GM18519 (cell line): Measurements from ENCODE around the gene NDST3.

ENCODE experiments used
- ATAC-seq: cut with Tn5 transposase; IDR thresholded peaks from one replicate; pipeline ENCODE4 v1.9.1; 2021; ENCODE audit warnings: mild to moderate bottlenecking, moderate library complexity; ENCODE audit not compliant: unreplicated experiment, low FRiP score

The NDST3 gene

GRCh38 chr4:118173126-118173525, 138.8 kb downstream of the NDST3 start:
- no peak for ATAC-seq

DNA sequence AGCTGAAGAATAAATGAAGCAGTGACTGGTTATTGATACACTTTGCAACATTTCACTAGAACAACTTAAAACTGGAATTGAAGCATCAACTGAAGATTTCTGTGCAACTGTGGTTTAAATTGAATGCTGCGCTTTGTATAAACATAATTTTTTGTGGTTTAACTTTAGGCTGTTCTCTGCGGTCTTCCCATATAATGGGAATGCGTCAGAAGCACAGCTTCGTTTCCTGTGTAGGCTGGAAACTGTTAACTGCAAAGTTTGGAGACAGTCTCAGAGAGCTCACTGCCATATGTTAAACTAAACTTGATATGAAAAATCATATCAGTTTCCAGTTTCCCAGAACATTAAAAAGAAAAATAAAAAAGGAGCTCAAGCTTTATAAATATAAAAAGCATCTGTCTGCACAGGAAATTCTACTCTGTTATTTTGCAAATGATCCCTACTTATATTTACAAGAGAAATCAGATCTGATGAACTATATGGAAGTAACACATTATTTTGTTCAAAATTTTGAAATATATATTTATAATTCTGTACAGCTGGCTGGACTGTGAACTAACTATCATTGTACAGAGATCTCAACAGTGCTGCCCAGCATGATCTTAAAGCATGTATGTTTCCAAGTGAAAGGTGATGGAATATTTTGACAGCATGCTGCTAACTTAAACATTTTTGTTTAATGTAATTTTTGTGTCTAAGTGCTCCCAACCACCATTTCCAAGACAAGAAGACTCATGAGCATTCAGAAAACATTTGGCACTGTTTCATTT, 139.9 kb downstream of the NDST3 start:
- ATAC-seq: no peak

DNA sequence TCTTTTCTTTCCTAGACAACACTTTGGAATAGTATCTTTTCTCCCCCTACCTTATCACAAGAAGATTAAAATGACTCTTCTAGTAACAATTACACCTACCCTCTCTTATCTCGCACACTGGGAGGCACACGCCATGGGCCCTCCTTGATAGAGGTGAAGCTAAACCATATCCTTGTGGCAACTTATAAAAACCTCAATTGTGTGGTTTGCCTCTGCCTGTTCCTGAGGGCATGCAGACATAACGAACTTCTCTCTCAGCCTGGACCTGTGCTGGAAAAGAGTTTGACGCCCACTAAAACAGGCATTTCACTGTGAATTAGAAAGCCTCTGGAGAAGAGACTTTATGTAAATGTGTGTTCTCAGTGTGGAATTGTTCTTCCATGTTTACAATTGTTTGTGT, 141.2 kb downstream of the NDST3 start:
- no peak for ATAC-seq

DNA sequence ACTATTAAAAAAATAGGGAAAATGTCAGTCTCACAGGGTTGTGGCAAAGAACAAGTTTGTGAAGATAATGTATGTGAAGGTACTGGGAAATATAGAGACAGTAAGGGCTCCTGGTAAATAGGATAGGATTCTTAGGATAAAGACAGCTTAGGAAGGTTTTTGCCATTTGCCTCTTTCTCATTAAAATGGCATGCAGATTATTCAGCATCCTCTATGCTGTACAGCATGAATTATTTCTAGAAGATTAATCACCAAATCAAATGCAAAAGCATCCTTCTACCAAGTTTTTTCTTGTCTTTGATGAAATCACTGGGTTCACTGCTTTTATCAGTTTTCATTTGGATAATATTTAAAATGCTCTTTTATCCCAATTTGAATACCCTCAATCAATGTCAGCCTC, 142.8 kb downstream of the NDST3 start:
- ATAC-seq: no peak

- ATAC-seq: no peak
Observed at GRCh38 chr4:118180776-118181175, 146.5 kb downstream of the NDST3 start.

DNA sequence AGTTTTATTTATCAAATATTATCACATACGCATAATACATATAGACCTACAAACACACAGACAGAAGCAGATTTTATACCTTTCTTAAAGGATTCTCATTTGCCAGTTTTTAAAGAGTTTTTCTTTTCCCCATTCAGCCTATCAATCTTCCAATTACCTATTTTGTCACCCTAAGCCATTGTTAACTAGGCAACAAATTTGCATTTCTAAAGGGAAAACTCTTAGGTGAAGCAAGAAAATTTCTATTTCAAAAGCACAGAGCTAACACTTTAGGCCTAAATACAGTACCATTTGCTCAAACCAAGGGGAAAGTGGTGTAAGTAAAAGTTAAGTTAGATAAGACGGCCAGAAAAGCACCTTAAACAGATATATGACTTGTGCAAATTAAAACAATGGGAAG, 156.6 kb downstream of the NDST3 start:
- no peak for ATAC-seq

- ATAC-seq: no peak
Observed at GRCh38 chr4:118193421-118193820, 159.1 kb downstream of the NDST3 start.

GRCh38 chr4:118206627-118207026, 172.3 kb downstream of the NDST3 start:
- ATAC-seq: no peak

- ATAC-seq: no peak
Observed at GRCh38 chr4:118213101-118213500, 178.8 kb downstream of the NDST3 start.

DNA sequence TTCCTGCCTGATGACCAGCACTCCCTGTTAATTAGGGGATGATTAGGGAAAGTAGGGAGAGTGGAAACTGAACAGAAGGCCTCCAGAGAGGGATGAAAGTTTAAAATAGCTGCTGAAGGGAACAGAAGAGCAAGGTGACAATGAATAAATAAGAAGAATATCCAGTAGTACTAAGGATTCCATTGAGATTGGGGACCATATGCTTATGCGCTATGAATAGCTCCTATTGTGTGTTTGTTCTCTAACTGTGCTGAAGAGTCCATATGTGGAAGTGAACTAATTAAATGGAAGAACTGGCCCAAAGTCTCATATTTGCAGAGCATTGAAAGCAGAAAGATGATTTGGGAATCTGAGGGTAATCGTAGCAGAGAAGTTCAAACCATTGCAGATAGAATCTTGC, 181.5 kb downstream of the NDST3 start:
- ATAC-seq: no peak

DNA sequence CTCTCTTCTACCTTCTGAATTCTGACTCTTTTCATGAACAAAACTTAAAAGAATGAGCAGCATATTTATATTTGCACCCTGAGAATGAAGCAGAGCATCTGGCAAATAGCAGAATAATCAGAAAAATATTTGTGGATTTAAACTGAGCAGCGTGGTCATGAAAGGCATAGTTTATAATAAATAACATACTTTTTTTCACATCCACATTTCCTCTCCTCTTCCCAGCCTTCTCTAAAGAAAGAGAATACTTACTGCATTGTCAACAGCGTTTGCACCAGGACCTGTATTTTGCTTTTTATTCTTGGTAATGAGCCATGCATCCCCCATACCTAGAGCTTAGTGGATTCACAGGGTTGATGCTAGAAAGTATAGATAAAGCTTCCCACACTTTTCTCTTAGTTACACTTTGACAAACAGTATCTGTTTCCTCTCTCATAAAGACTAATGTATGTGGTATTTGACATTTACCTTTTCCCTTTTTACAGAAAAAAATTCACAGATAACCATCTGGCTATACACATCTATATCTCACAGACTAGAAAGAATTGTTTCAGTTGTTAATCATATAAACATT, 187.0 kb downstream of the NDST3 start:
- no peak for ATAC-seq

GRCh38 chr4:118224243-118224829, 190.1 kb downstream of the NDST3 start:
- peak; percentile 66 for ATAC-seq

DNA sequence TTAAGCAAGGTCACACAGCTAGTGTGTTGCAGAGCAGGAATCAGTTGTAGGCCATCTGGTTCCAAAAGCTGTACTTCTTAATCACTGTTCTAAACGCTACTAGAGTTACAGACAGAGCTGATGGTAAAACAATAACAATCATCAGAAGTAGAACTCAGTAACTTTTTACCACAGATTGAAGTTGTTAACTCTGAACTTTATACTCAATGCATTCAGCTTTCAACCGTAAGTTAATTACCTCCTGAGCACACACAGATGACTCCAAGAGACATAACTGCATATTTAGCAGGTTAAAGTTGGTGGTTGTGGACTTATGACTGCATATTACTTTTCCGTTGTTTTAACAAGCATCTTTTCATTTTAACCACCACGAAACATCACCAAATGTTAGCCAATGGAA, 191.2 kb downstream of the NDST3 start:
- no peak for ATAC-seq

GRCh38 chr4:118226311-118227010, 192.2 kb downstream of the NDST3 start:
- no peak for ATAC-seq

DNA sequence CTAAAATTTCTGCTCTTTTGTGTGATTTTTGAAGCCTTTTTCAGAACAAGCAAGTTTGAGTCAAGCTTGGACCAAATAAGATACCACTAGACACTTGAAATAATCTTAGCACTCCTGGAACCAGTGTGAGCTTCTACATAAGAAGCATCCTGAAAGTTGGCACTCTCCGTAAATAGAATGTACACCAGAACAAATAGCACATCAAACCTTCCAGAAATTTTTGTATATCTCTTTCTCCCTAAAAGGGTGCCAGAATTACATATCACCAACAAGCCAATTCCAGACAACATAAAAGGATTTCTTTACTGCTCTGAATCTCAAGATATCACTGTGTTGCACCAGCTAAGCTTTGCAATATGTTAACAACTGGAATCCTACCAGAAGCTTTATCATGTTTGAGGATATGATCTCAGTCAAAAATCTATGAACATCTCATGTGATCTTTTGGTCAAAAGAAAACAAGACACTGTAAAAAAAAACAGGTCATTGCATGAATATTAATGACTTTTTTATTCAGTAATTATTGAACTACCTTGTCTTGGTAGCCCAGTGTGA, 201.4 kb downstream of the NDST3 start:
- no peak for ATAC-seq

DNA sequence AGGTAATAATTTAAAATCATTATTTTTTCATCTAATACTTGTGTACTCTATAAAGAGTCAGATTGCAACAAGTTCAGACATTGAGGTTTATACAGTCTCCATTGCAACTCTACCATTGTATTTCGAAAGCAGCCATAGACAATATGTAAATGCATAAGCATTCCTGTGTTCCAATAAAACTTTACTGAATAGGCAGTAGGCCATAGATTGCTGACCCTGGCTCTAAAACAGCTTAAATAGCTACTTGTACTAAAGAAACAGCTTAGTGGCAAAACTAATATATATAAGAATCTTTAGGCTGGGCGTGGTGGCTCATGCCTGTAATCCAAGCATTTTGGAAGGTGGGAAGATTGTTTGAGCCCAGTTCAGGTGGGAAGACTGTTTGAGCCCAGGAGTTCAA, 203.2 kb downstream of the NDST3 start:
- no peak for ATAC-seq

- no peak for ATAC-seq
Observed at GRCh38 chr4:118249890-118250289, 215.6 kb downstream of the NDST3 start.

- no peak for ATAC-seq
Observed at GRCh38 chr4:118254368-118254767, 220.1 kb downstream of the NDST3 start.

DNA sequence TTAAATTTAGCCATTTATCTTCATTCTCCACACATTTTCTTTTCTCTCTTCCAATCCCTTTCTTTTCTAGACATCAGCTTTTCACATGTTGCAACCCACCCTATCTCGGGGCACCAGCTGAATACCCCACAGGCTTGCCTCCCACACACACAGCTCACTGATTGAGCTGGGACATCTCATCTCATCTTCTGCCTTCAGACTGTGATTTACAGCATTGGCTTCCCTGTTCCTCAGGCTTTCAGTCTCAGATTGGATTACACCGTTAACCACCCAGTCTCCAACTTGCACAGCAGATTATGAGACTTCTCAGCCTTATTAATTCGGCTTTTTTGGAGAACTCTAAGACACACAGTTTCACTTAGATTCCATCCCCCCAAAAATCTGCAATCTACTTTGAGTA, 224.8 kb downstream of the NDST3 start:
- no peak for ATAC-seq

GRCh38 chr4:118260309-118260708, 226.0 kb downstream of the NDST3 start:
- no peak for ATAC-seq

- ATAC-seq: no peak
Observed at GRCh38 chr4:118264096-118264495, 229.8 kb downstream of the NDST3 start.
